ENCODE data around the gene LSP1. TPM values are rescaled to one million over a fixed set of nuclear protein-coding genes. Genes with fewer than 3 reads are reported as not detected.

Gene LSP1
- total and polyA plus RNA-seq, 2 of the 4 experiments (the other 2 are of a cell fraction), result not detected

DNA sequence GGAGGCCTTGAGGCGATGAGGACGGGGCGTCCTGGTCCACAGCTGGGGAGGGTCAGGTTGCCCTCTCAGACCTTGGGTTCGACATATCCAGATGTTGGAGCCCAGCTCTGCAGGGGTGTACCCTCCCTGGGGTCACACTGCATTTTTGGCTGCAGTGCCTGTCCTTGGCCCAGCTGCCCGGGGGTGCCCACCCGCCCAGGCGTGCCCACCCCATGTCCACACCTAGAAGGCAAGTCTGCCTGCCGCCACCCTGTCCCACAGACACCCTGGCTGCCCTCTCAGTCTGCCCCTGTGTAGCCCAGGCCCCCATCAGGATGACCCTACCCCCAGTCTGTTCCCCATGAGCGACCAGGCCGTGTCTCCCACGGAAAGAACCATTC lies 3.0 kb downstream of the LSP1 start (continued):
- TF ChIP-seq CEBPB (IDR thresholded peaks at IDR 0.05; ENCODE audit: low read depth, low read length) (no peak), SMC3 (IDR thresholded peaks at IDR 0.05; ENCODE audit: low read depth, low read length) (no peak)

- Histone ChIP-seq H3K18ac (ENCODE audit: low read depth, low read length) (no peak overlapping the region), H3K79me1 (ENCODE audit: low read depth in 1 of 2, low read length in 2 of 2) (no peaks in the 10 kb centered on the region), H2BK5ac (ENCODE audit: low read depth, low read length, poor library complexity, severe bottlenecking) (no peak overlapping the region), H2AFZ (replicated peaks; ENCODE audit: low read length, poor library complexity) (no peak overlapping the region), H2AK9ac (replicated peaks; ENCODE audit: low read depth, low read length, poor library complexity) (peak overlapping the region; percentile 61), H3K23ac (ENCODE audit: low read depth, low read length) (no peak overlapping the region), H3K9me1 (ENCODE audit: insufficient read depth, low read length) (no peaks in the 10 kb centered on the region), H2BK120ac (ENCODE audit: low read depth, low read length) (no peak overlapping the region), H2BK20ac (ENCODE audit: low read depth, low read length) (no peak overlapping the region), H3K36me3 (ENCODE audit: control insufficient read depth, insufficient read depth, low read length) (no peaks in the 10 kb centered on the region), H3K27me3 (ENCODE audit: control insufficient read depth, insufficient read depth, low read length) (peaks cover 31% of the 10 kb centered on the region), H3K56ac (ENCODE audit: extremely low read depth, insufficient read depth, low read length) (no peak overlapping the region), H3K14ac (replicated peaks; ENCODE audit: low read depth, low read length) (no peak overlapping the region), H2AK5ac (ENCODE audit: low read depth, low read length) (no peak overlapping the region), H3K4ac (ENCODE audit: low read depth, low read length) (no peak overlapping the region), H3K4me3 (ENCODE audit: insufficient read depth, low read depth, low read length) (no peak overlapping the region), H3K27ac (ENCODE audit: insufficient read depth, low read length) (no peak overlapping the region), H4K91ac (ENCODE audit: insufficient read depth, low read depth, low read length) (no peak overlapping the region), H3K9me3 (ENCODE audit: control insufficient read depth, insufficient read depth, low read length) (no peaks in the 10 kb centered on the region), H4K20me1 (ENCODE audit: insufficient read depth, low read length) (no peaks in the 10 kb centered on the region), H3K4me1 (ENCODE audit: control insufficient read depth, insufficient read depth, low read length) (no peaks in the 10 kb centered on the region), H2BK15ac (ENCODE audit: low read depth, low read length) (no peak overlapping the region), H3K4me2 (ENCODE audit: low read depth, low read length) (no peak overlapping the region), H4K5ac (ENCODE audit: low read depth, low read length) (no peak overlapping the region), H3K9ac (ENCODE audit: low read depth, low read length) (no peak overlapping the region), H4K8ac (ENCODE audit: low read depth in 2 of 2, low read length in 2 of 2) (no peak overlapping the region)
- BruUV-seq (replicated peaks), result no TSS peak
- dilution Hi-C loops (cut with HindIII; ENCODE audit: low sequenced_read_pairs, unreplicated experiment), result no loop called here
- ChIA-PET CTCF (no interaction called here), POLR2A (ENCODE audit: unreplicated experiment) (no interaction called here)
- WGBS, 2 experiments (ENCODE audit: extremely low coverage in 2 of 2, insufficient read length in 1 of 2), result 65% methylated on average over 5 of the region's 13 CpGs; no CpG with 5 or more reads in 1 of the 2 experiments
- in situ Hi-C loops (cut with MboI; ENCODE audit: low sequenced_read_pairs), result no loop called here
- ATAC-seq (ENCODE audit: low read depth), result no peak
- intact Hi-C loops (cut with micrococcal nuclease), result no loop called here
- DNase-seq, result no peak
- TF ChIP-seq USF2 (IDR thresholded peaks at IDR 0.05; ENCODE audit: low read depth, low read length), result no peak
- no peak for TF ChIP-seq RFX5 (IDR thresholded peaks at IDR 0.05; ENCODE audit: low read depth, low read length)
- TF ChIP-seq CEBPB (IDR thresholded peaks at IDR 0.05; ENCODE audit: low read depth, low read length), result no peak
- TF ChIP-seq RAD21 (IDR thresholded peaks at IDR 0.05; ENCODE audit: low read length), result no peak
- TF ChIP-seq POLR2A (IDR thresholded peaks at IDR 0.05; ENCODE audit: low read depth, low read length), result no peak
- TF ChIP-seq BHLHE40 (IDR thresholded peaks at IDR 0.05; ENCODE audit: low read depth, low read length), result no peak
- TF ChIP-seq RCOR1 (IDR thresholded peaks at IDR 0.05; ENCODE audit: insufficient replicate concordance, low read length), result no peak
- TF ChIP-seq NFE2L2 (IDR thresholded peaks at IDR 0.05; ENCODE audit: low read depth, low read length), result no peak
- no peak for TF ChIP-seq CTCF (conservative IDR thresholded peaks at IDR 0.05; ENCODE audit: low read depth, low read length)
- no peak for TF ChIP-seq ELK1 (IDR thresholded peaks at IDR 0.05; ENCODE audit: borderline replicate concordance, low read depth, low read length)
- TF ChIP-seq MAZ (IDR thresholded peaks at IDR 0.05; ENCODE audit: borderline replicate concordance, low read depth, low read length), result no peak
- no peak for TF ChIP-seq FOS (IDR thresholded peaks at IDR 0.05; ENCODE audit: low read depth, low read length)
- no peak for TF ChIP-seq MAFK (IDR thresholded peaks at IDR 0.05; ENCODE audit: low read depth, low read length)
- TF ChIP-seq SMC3 (IDR thresholded peaks at IDR 0.05; ENCODE audit: low read depth, low read length), result no peak
Measured at GRCh38 chr11:1856306-1857005, 3.6 kb downstream of the LSP1 start.
